VCaP (cell line): Measurements from ENCODE around the gene OSTF1.

Experiments used
- H3K27ac ChIP-seq: fragments of 450-650 bp; 2 replicates; pipeline ENCODE4 v1.5.1; 2017
- TF ChIP-seq, protein P1 (sequence below): fragments of 450-650 bp; conservative IDR thresholded peaks from 2 replicates; pipeline ENCODE4 v1.5.1; 2017; ENCODE audit warnings: mild to moderate bottlenecking, moderate library complexity

Gene OSTF1

DNA sequence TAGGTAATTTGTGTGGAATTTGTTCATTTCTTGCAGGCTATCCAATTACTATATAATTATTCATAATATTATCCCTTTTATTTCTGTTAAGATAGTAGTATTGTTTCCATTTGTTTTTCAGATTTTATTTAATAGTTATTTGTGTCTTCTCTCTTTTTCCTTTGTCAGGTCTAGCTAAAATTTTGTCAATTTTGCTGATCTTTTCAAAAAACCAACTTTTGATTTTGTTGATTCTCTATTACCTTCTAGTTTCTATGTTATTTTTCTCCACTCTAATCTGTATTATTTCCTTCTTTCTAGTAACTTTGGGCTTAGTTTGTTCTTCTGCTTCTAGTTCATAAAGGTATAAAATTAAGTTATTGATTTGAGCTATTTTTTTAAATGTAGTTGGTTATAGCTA is 76.3 kb downstream of the OSTF1 start:
- TF ChIP-seq, protein P1, sequence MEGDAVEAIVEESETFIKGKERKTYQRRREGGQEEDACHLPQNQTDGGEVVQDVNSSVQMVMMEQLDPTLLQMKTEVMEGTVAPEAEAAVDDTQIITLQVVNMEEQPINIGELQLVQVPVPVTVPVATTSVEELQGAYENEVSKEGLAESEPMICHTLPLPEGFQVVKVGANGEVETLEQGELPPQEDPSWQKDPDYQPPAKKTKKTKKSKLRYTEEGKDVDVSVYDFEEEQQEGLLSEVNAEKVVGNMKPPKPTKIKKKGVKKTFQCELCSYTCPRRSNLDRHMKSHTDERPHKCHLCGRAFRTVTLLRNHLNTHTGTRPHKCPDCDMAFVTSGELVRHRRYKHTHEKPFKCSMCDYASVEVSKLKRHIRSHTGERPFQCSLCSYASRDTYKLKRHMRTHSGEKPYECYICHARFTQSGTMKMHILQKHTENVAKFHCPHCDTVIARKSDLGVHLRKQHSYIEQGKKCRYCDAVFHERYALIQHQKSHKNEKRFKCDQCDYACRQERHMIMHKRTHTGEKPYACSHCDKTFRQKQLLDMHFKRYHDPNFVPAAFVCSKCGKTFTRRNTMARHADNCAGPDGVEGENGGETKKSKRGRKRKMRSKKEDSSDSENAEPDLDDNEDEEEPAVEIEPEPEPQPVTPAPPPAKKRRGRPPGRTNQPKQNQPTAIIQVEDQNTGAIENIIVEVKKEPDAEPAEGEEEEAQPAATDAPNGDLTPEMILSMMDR, result no peak
- no peak overlapping the region for H3K27ac ChIP-seq

DNA sequence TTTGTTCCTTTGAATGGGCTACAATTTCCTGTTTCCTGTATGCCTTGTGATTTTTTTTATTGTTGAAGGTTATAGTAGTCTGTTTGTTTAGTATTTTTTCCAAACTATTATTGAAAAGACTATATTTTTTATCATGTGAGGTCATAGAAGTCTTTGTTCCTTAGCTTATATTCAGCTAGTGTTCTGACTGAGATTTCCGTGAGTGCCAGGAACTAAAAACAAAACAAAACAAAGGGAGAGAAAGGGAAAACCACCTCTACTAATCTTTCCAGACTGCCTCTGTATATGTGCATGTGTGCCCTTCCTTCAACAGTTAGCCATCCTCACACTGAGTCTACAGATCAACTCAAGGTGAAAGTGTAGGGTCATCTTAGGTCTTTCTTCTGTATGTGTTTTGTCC is 79.0 kb downstream of the OSTF1 start:
- no peak overlapping the region for H3K27ac ChIP-seq
- TF ChIP-seq, protein P1, result no peak

DNA sequence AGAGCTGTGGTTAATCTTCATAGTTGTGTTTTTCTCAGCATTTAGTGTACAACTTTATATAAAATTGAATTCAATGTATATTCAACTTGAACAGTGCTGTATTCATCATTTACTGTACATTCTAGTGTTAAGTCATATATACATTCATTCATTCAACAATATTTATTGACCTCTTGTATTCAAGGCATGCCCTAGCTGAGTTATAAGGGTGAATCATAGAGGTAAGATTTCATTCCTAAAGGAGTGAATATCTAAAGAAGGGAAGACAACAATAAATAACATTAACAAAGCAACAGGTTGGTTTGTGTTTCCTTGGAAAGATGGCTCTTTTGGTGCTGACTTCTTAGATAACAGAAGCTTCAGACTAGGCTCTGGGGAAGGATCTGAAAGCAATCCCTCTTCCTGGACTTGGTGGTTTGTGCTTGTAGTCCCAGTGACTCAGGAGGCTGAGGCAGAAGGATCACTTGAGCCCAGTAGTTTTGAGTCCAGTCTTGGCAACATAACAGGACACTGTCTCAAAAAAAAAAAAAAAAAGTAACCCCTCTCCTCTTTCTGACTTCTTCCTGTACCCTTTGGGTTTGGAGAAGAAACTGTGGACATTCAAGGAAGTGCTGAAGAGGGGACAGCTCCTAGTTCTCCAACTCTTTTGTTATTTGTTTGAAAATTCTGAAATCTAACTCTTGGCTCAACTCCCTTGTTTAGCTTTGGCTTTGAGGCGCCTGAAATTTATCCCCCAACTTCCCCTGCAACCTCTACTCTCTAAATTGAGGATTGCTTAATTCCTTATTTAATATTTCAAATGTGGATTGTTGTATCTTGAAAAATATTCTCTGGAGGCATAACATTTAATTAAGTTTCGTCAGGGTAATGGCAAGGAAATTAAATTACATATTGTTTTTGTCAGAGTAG is 80.2 kb downstream of the OSTF1 start:
- TF ChIP-seq, protein P1, result no peak
- H3K27ac ChIP-seq, result no peak overlapping the region

DNA sequence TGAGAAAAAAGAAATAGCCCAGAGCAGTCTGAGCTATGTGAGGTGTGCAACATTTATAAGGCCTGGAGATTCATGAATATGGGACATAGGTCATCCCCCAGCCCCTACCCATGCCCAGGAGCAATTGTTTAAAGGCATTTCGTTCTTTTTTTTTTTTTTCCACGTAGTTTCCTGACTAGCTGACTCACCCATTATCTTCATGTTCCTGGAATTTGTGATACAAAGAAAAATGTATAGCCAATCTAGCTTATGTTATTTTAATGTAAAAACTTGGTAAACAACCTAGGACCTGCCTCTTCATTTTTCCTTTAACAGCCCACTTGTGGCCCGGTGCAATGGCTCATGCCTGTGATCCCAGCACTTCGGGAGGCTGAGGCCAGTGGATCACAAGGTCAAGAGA is 81.3 kb downstream of the OSTF1 start:
- TF ChIP-seq, protein P1, result no peak
- no peak overlapping the region for H3K27ac ChIP-seq

DNA sequence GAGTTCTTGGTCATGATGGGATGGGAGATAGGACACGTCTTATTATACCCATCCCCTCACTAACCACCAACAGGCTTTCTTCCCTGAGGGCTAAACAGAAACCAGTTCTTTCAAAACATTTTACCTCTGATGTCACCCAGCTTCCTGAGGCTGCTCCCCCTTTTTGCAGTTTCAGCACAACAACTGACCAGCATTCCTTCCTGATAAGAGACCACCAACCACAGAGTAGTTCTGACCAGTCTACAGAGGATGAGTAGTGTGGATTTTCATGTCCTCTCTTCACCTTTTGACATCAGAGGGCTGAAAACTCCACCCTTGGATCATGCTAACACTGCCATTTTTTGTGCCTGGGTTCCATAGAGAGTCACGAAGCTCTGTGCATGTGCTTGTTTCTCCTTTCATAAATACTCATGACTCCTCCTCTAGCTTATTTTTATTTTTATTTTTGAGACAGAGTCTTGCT is 82.6 kb downstream of the OSTF1 start:
- TF ChIP-seq, protein P1, result no peak
- no peak overlapping the region for H3K27ac ChIP-seq

DNA sequence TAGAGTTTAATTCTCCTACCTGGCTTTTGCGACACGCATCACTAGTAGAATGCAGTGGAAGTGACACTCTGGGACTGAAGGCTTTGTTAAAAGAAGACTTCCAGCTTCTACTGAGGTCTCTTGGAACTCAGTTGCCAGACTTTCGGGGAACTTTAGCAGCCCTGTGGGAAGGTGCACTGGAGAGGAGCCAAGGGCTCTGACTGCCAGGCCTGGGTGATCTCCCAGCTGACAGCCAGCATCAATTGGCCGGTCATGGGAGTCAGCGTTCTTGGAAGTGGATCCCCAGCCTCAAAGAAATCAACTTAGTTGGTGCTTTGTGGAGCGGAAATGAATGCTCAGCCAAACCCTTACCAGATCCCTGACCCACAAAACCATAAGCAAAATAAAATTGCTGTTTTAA is 87.1 kb downstream of the OSTF1 start:
- TF ChIP-seq, protein P1, result no peak
- H3K27ac ChIP-seq, result no peak overlapping the region

DNA sequence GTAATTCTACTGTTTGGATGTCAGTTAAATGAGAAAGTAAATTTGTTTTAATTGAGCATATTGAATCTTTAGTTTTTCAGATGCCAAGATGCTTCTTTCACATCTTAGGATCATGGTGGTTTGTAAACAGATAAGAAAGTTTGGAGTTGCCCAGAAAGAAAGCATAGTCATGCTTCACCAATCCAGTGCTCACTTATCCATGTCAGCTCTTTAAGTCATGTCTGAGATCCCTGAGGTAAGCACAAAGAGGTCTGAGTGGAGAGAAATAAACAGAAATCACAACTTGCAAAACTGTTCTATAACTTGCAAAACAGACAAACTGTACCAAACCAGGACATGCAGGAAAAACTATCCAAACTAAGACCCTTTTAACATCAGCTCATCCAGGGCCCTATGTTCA is 87.7 kb downstream of the OSTF1 start:
- TF ChIP-seq, protein P1, result no peak

More for the DNA sequence above, 87.7 kb downstream of the OSTF1 start:
- H3K27ac ChIP-seq, result no peak overlapping the region
